GM12878 (cell line): ENCODE results near the gene CLDN15. TPM values are rescaled to one million over a fixed set of nuclear protein-coding genes. Genes with fewer than 3 reads are reported as not detected.

Source experiments
- ATAC-seq: fragments of 200-7000 bp; cut with Tn5 transposase; 3 replicates; pipeline ENCODE4 v1.9.1; 2020; ENCODE audit warnings: mild to moderate bottlenecking, moderate library complexity
- BruUV-seq: library from RNA; stranded (reverse); fragments of 400-500 nt; replicated peaks from 2 replicates; lab custom pipeline; 2021; lab: Mats Ljungman, UMichigan
- CTCF ChIA-PET: fragments of 300-600 bp; sonication (Branson Sonifier 250); formaldehyde crosslinking; extraction: SDS; loops from one replicate; lab custom pipeline; 2021; ENCODE audit warnings: inconsistent platforms; lab: Yijun Ruan, JAX
- POLR2A ChIA-PET: fragments of 350-600 bp; formaldehyde crosslinking; extraction: SDS; loops from one replicate; lab custom pipeline; 2021; ENCODE audit warnings: inconsistent platforms; lab: Charles Lee
- RAD21 ChIA-PET: fragments of 300-600 bp; sonication (Branson Sonifier 250); formaldehyde crosslinking; loops from one replicate; lab custom pipeline; 2023; ENCODE audit warnings: antibody characterized with exemption; ENCODE audit not compliant: unreplicated experiment; lab: Charles Lee
- SMC1A ChIA-PET: fragments of 300-600 bp; sonication (Branson Sonifier 250); formaldehyde crosslinking; loops from one replicate; lab custom pipeline; 2023; ENCODE audit not compliant: unreplicated experiment, uncharacterized antibody; lab: Charles Lee
- DNase-seq: peaks from one replicate; pipeline ENCODE4 v3.0.0-alpha.2; 2011; ENCODE audit warnings: low read depth, low spot score
- FAIRE-seq: peaks from 3 replicates; lab custom pipeline; 2011; peaks lifted over from hg19 to GRCh38; lab: Jason Lieb, UNC
- H2AFZ ChIP-seq: 2 replicates; pipeline ENCODE4 v1.6.0; 2011; ENCODE audit warnings: low read depth, low read length, control low read depth; ENCODE audit not compliant: control insufficient read depth
- H3K27ac ChIP-seq: 2 replicates; pipeline ENCODE4 v1.5.1; 2011; ENCODE audit warnings: control low read depth; ENCODE audit not compliant: control insufficient read depth, insufficient read depth
- H3K27me3 ChIP-seq, 2 experiments: replicated peaks in 1 of 2; 2 replicates each; pipeline versions ENCODE4 v1.6.0 to v1.6.1; 2011; ENCODE audit warnings: low read length in 1 of 2; ENCODE audit not compliant: control insufficient read depth in 2 of 2, insufficient read depth in 2 of 2
- H3K36me3 ChIP-seq, 2 experiments: 2 replicates each; pipeline ENCODE4 v1.5.1; 2011; ENCODE audit warnings: low read length in 1 of 2; ENCODE audit not compliant: control insufficient read depth in 2 of 2, insufficient read depth in 2 of 2
- H3K4me1 ChIP-seq: 2 replicates; pipeline ENCODE4 v1.6.1; 2011; ENCODE audit warnings: mild to moderate bottlenecking, low read length, moderate library complexity, mixed read lengths; ENCODE audit not compliant: control insufficient read depth, insufficient read depth
- H3K4me2 ChIP-seq: 2 replicates; pipeline ENCODE4 v1.6.0; 2011; ENCODE audit warnings: control low read depth; ENCODE audit not compliant: control insufficient read depth, insufficient read depth
- H3K4me3 ChIP-seq: fragments of 200-600 bp; sonication (generic); 2 replicates; pipeline ENCODE4 v1.5.1; 2016
- H3K79me2 ChIP-seq: 2 replicates; pipeline ENCODE4 v1.6.0; 2011; ENCODE audit warnings: low read length; ENCODE audit not compliant: control insufficient read depth, insufficient read depth
- H3K9ac ChIP-seq: 2 replicates; pipeline ENCODE4 v1.8.0; 2011; ENCODE audit warnings: low read length, control low read depth, mixed read lengths; ENCODE audit not compliant: control insufficient read depth, insufficient read depth
- H3K9me3 ChIP-seq: replicated peaks from 3 replicates; pipeline ENCODE4 v1.5.1; 2011; ENCODE audit warnings: mild to moderate bottlenecking, low read length; ENCODE audit not compliant: control insufficient read depth, insufficient read depth
- H4K20me1 ChIP-seq: 2 replicates; pipeline ENCODE4 v1.6.0; 2011; ENCODE audit not compliant: control insufficient read depth, insufficient read depth
- CHD1 ChIP-seq: IDR thresholded peaks from 2 replicates; pipeline ENCODE4 v1.6.1; 2012; ENCODE audit warnings: low read depth, low read length, improper control_type of control experiment
- E4F1 ChIP-seq: fragments of 450-650 bp; IDR thresholded peaks from 2 replicates; pipeline ENCODE4 v1.6.1; 2018; ENCODE audit warnings: borderline replicate concordance, mild to moderate bottlenecking; ENCODE audit not compliant: partially characterized antibody
- TCF12 ChIP-seq: IDR thresholded peaks from 2 replicates; pipeline ENCODE4 v1.6.1; 2011; ENCODE audit warnings: low read depth, mild to moderate bottlenecking, low read length
- WGBS: methylation state at CpG from one replicate; pipeline ENCODE4 v1.1.6; 2016; ENCODE audit warnings: low lambda C conversion rate; ENCODE audit not compliant: insufficient replicate concordance, insufficient coverage; ENCODE audit errors: missing lambda C conversion rate; 5-methylcytosine and 5-hydroxymethylcytosine counted together
- in situ Hi-C: fragments of 300-500 bp; cut with MboI; formaldehyde crosslinking; loops from 9 replicates; pipeline ENCODE4 v1.14.3; 2018; ENCODE audit warnings: mixed read lengths
- intact Hi-C: fragments of 100-400 bp; cut with micrococcal nuclease; formaldehyde crosslinking; loops from one replicate; pipeline ENCODE4 v1.14.2; 2022; ENCODE audit not compliant: unreplicated experiment
- polyA plus RNA-seq, 11 experiments: library from polyadenylated mRNA; depleted of rRNA in 4 of 11; unstranded in 6 of 11; stranded (reverse) in 5 of 11; fragments of >200 nt; fragmentation: Nextera tagmentation in 4 of 11; fragmentation: Illumina TruSeq in 1 of 11; extraction: Ambion mirVana in 4 of 11; extraction: Trizol in 1 of 11; gene quantifications; 1 replicate in 1 of 11; 2 replicates in 10 of 11; pipeline versions ENCODE4 v1.2.1 to v1.2.3, GENCODE V29; 2011 to 2016; ENCODE audit warnings: inconsistent platforms in 2 of 11, missing spikeins in 2 of 11, low read depth in 1 of 11
- total RNA-seq, 4 experiments: library from RNA; depleted of rRNA in 3 of 4; stranded (reverse); fragments of >200 nt in 3 of 4; fragmentation: Illumina TruSeq in 1 of 4; extraction: Trizol in 1 of 4; gene quantifications; 2 replicates each; pipeline versions ENCODE4 v1.2.1 to v1.2.3, GENCODE V29; 2013 to 2021

CLDN15 gene
- total and polyA plus RNA-seq, 10 of the 15 experiments (the other 5 are each of a cell fraction or from before 2014, with no cell fraction given), result 0.47 to 15.0 (median 6.6) TPM

GRCh38 chr7:101265622-101266516 is 28.3 kb upstream of the CLDN15 start:
- Histone ChIP-seq H3K4me2 (no peak overlapping the region), H2AFZ (no peak overlapping the region), H3K4me3 (no peak overlapping the region), H3K27ac (no peak overlapping the region), H3K79me2 (no peaks in the 10 kb centered on the region), H3K9me3 (no peaks in the 10 kb centered on the region), H3K9ac (no peak overlapping the region), H3K36me3 (no peaks in the 10 kb centered on the region), H4K20me1 (no peaks in the 10 kb centered on the region), H3K27me3 (no peaks in the 10 kb centered on the region), H3K4me1 (no peaks in the 10 kb centered on the region)
- no peak for DNase-seq
- TF ChIP-seq CHD1 (no peak), E4F1 (no peak), TCF12 (no peak)
- SMC1A ChIA-PET, result interaction anchor here (2.0 kb wide), 1 partner anchor 22 kb away, joined by 5 read pairs; no protein-coding TSS in a partner anchor
- CTCF ChIA-PET, result interaction anchor here (1.0 to 1.8 kb wide), 3 partner anchors 11 to 122 kb away, joined by 3 to 5 read pairs (median 3); no protein-coding TSS in a partner anchor
- WGBS, result 37% methylated on average over 17 of the region's 17 CpGs
- RAD21 ChIA-PET, result no interaction called here
- intact Hi-C loops, result no loop called here
- in situ Hi-C loops, result no loop called here
- 0 out of 3 replicates have a peak, but pooled peaks have one; percentile 17 for ATAC-seq
- no TSS peak for BruUV-seq
- no peak for FAIRE-seq
- POLR2A ChIA-PET, result no interaction called here
